GM21717 (cell line): ENCODE measurements around the gene SYNDIG1L.
"Not testable (repeated sequence)": the region's sequence is repeated elsewhere in the genome, so short reads cannot be mapped to it uniquely, and the experiment has no call there.

ENCODE experiments used
- ATAC-seq: cut with Tn5 transposase; IDR thresholded peaks from one replicate; pipeline ENCODE4 v1.9.1; 2021; ENCODE audit warnings: mild to moderate bottlenecking, moderate library complexity; ENCODE audit not compliant: unreplicated experiment

SYNDIG1L gene

DNA sequence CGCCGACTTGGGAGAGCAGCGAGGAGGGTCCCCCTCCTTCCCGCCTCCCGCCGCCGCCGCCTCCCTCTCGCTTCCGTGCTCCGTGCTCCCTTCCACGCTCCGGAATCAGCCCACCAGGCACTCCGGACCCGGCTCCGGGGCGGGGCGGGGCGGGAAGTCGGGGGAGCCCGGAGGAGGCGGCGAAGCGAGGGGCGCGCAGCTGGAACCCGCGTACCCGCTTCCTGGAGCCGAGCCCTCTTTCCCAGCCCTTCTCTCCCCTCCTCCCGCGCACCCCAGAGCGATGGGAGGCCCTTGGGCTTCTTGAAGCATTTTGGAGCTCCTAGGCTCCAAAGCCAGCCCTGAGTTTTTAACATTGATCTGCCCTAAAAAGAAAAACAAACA is at the start of gene SYNDIG1L:
SYNDIG1L (minus strand) TSS at position 9 of the 381 bp plus-strand sequence. CDS start 16,466 bp downstream, outside the sequence.
- no peak for ATAC-seq

DNA sequence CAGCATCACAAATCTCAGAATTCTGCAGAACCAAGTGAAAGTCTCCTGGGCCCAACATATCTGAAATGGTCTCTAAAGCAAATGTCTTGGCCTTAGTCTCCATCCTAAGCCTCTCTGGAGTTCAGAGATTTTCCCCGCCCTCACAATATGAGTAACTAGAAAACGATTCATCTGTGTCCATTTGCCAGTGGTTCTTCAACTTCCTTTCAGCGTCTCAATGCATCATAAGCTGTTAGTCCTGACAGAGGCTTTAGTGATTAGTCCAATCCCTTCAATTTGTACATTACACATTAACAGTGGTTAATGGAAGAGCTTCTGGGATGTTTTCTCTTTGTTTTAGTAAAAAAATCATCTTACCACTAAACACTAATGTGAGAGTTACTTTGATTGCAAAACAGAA is 49.7 kb upstream of the SYNDIG1L start:
- no peak for ATAC-seq

DNA sequence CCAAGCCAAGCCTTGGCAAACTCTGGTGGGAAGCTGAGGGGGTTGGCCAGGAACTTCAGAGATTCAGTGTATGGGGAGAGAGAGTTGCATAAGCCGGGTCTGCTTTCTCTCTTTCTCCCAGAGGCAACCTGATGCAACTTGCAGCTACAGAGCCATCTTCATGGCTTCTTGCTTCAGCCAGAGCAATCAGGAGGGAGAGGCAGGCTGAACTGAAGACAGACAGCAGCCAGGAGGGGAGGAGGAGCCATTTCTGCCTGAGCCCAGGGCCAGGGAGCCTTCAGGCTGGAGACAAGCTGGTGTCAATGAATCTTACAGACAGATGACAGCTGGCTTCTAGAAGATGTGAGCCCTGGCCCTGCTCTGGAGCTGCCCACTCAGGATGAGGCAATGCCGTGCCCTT is 48.4 kb upstream of the SYNDIG1L start:
- no peak for ATAC-seq

DNA sequence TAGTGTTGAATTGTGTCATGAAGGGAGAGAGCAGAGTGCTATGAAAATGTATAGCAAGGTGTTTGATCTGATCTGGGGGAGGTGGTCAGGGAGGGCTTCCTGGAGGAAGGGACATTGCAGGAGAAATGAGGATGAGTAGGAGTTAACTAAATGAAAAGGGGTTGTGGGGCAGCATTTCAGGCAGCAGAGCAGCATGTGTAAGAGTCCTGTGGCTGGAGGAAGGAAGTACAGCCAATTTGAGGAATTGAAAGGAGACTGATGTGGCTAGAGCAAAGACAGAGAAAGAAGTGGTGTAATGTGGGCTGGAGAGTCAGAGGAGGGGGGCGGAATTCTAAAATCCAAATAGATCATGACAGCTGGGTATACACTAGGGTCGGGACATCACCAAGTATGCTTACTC is 46.6 kb upstream of the SYNDIG1L start:
- no peak for ATAC-seq

DNA sequence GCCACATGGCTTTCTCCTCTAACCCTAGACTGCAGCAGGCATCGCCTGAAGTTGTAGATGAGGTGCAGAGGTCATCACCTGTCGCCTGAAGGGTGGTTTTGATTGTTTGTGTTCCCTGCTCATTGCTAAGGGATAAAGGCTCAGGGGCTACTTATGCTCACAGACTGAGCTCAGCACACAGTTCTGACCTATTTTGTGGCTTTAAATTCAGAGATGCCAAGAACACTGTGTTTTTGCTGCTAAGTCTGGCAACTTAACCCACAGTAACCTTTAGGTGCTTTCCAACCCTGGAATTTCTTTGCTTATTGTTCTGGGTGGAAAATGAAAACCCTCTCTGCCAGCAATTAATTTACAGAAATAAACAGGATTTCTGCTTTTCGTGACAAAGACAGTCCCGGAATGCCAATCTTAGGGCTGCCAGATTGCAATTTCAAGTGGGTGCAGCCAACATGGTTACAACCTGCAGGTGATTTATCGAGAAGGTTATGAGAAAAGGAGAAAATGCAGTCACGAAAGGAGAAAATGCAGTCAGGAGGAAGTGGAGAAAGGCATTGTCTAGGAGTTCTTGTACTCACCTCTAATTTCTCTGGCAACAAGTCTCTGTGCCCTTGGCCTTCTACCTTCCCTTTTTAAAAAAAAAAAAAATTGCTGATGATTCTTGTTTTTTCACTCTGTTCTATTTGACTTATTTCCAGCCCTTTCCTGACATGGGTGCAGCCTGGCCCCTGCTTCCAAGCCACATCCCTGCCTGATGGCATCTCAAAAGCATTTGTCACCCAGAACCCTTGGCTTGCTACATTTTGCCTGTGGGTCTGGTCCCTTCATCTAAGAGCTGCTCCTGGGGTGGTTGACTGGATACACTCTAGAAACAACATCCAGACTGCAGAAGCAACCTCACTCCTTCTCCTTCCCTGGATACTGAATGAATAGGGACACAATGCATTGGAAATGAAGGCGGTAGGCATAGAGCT is 43.8 kb upstream of the SYNDIG1L start:
- ATAC-seq: no peak

DNA sequence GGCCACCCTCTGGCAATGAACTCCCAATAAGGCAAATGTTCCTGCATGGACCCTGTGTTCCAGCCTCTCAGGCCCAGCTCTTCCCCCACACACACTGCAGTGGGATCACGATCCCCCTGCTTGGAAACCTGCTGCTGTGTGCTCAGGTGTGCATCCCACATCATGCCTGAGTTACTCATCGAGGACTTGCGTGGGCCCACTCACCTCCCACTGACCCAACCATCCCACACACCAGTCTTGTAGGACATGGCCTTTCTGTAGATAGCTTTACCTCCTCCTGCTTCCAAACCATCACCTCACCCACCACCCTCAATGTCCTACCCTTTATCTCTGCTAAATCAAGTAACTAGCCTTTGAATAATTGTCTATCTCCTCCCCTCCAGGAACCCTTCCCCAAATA is 42.5 kb upstream of the SYNDIG1L start:
- no peak for ATAC-seq

DNA sequence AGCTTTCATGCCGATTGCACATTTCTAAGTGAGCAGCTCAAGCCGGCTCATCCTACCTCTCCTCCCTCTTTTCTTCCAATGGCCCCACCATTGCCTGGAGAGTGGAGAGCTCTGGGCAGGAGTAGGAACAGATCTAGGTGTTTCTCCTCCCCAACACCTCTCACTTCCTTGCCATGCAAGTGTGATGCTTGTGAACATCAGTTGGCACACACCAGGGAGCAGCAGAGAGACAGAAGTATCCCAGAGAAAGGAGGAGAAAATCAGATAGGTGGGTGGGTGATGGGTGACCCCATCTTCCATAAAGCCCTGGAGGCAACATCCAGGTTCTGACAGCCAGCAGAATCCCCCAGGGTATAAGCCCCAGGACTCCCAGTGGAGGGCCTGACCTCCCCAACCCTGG is 39.3 kb upstream of the SYNDIG1L start:
- no peak for ATAC-seq

DNA sequence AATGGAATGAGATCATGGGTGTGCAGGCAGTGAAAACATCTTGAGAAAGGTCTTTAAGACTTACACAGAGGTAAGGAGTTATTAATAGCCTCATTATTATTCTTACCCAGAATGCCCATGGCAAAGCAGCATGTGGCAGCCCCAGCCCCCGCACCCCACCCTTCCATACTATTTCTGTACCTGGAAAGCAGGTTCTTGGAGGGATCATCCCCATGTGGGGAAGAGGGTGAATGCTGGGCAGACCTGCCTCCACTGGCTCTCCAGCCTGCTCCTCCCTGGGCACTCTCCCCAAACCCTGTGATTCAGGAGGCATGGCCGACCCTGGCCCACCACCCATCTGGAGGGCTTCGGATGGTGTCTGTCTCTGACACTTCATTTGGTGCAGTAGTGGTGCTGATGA is 38.8 kb upstream of the SYNDIG1L start:
- no peak for ATAC-seq

DNA sequence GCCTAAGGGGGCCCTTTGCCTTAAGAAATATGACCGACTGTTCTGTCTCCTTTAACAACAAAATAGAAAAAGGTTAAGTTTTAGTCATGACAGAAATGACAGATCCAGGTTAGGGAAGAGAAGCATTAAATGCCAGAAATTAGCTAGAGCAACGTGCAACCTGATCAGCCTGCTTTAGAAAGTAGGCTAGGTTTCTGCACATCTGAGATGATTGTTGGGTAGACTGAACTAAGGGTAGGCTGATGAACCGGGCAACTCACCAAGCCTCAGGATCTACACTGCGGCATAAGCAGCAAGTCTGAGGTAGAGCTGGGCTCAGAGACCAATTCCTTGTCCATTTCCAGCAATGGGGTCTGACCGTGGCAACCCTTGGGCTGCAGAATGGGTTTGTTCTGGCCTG is 37.7 kb upstream of the SYNDIG1L start:
- no peak for ATAC-seq

DNA sequence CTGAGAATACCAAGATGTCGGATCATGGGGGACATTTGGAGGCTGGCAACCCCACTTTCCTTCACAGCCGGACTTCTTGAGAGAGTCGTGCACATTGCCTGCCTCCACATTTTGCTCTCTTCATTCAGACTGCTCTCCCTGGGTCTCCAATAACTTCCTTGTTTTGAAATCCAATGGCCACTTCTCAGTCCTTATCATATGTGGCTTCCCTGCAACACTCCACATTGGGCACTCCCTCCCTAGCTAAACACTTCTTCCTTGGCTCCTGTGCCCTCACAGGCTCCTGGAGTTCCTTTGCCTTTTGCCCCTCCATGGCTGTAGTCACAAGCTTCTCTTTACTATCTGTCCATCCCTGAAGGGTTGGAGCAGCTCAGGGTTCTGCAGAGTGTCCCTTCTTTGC is 37.0 kb upstream of the SYNDIG1L start:
- no peak for ATAC-seq

DNA sequence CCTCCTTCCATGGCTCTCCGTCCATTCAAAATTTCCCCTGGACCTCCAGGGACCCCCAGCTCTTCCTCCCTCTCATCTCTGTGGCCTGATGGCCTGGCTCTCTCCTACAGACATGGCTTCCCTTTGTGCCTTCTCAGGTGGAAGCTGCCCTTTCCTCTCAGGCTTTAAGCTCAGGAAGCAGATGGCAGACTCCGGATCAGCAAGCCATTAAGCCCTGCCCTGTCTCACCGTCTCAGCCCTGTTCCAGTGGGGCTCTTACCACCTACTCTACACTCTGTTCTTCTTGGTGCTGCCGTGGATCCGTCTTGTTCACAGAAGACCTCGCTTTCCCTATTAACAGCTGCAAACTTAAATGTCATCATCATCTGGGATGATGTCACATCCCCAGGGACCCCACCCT is 34.0 kb upstream of the SYNDIG1L start:
- ATAC-seq: no peak

DNA sequence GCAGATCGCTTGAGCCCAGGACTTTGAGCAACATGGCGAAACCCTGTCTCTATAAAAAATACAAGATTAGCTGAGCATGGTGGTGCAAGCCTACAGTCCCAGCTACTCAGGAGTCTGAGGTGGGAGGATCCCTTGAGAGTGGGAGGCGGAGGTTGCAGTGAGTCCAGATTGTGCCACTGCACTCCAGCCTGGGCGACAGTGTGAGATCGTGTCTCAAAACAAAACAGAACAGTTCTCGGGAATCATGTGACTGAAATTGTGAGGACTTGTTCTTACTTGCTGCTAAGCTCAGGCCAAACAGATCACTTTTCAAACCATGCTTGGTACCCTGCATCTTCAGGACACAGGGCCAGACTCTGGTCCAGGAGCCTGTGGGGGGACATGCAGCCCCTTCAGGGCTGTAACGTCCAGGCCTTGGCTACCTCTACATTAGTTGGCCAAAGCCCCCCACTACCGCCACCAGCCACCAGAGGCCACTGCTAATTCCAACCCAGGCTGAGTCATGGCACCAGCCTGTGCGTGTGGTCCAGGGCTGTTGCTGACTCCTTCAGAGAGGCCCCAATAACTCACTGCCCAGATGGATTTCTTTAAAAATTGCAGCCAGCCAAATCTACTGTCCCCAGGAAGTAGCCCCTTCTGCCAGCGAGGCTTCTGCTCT is 33.4 kb upstream of the SYNDIG1L start:
- ATAC-seq: no peak

DNA sequence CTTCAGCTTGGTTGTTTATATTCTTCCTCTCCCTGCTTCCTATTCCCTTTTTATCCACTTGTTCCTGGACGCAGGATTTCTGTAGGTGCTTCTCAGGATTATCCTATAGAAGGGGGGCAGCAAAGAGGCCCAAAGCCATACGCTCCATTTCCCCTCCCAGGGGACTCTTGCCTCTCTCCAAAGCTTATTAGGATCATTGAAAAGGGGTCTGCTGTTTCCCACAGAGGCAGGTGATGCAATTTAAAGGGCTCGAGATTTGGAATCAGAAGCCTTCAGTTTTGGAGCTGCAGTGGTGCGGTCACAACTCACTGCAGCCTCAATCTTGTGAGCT is 31.5 kb upstream of the SYNDIG1L start:
- ATAC-seq: no peak

DNA sequence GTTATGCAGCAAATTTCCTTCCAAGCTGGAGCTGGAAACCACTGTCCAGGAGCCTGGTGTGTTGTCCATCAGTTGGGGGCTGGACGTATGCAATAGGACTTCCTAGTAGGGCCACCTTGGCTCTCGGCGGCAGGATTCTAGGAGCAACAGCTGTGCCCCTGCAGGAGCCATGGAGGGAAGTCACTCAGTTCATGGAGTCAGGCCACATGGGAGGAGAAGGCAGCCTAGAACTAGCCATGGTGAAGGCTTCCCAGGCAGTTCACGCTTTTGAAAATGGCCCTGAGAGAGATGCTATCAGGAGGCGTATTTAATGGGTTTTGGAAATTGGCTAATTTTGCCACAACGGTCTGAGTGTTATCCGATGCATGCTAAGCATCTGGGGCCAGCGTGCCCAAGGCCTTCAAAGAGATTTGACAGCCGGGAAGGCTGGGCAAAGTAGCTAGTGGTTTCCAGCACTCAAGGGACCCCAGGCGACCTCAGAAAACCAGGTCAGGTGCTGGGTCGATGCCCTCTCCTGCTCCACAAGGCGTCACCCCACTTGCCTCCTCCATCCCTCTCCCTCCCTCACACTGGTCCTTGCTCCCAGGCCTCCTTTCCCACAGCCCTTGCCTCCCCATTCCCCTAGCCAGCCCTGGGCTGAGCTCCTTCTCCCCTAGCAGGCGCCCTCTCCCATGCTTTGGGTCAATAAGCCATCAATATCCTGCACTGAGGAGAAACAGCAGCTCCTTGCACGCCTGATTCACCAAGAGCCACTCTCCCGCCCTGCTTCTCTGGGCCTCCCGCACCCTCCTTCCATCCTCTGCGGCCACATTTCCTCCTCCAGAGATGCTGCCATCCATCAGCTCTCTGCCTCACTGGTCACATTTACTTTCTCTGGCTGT is 30.9 kb upstream of the SYNDIG1L start:
- no peak for ATAC-seq

DNA sequence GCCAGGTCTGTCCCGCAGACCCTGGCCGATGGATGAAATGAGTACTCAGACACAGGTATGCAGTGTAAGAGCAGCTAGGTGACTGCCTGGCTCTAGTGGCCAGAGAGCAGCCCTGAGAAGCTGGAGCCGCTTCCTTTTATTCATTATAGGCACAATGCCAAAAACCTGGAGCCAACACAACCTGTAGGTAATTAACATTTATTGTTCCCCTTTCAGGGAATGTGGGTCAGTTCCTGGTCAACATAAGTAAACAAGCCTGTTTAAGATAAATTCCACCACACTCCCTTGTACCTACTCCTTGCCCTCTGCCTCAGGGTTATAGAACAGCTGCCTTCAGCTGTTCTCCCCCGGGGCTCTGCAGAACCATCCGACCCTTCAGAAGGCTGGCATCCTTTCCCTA is 28.4 kb upstream of the SYNDIG1L start:
- not testable (repeated sequence) for ATAC-seq

DNA sequence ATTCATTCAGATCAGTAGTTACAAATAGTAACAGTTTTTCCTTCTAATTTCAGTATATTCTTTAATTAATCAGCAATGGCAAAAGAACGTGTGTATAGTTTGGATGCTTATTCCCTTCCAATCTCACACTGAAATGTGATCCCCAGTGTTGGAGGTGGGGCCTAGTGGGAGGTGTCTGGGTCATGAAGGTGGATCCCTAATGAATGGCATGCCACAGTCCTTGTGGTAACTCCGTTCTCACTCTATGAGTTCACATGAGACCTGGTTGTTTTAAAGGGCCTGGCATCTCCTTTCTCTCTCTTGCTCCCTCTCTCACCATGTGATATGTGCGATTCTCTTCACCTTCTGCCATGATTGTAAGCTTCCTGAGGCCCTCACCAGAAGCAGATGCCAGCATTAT is 18.9 kb upstream of the SYNDIG1L start:
- no peak for ATAC-seq

DNA sequence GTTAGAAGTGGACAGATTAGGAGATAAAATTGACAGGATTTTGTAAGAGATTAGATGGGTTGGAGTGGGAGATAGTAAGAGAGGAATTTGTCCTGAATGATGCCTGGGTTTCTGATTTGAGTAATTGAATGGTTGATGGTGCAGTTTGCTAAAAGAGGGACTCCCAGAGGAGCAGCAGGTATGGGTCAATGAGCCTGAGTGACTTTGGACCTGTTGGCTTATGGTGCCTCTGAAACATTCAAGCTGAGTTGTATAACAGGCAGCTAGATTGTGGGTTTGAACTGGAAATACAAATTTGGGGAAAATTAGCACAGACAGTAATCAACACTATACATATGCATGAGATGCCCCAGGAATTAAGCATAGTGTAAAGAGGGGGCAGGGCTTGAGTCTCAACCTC is 16.7 kb upstream of the SYNDIG1L start:
- no peak for ATAC-seq

DNA sequence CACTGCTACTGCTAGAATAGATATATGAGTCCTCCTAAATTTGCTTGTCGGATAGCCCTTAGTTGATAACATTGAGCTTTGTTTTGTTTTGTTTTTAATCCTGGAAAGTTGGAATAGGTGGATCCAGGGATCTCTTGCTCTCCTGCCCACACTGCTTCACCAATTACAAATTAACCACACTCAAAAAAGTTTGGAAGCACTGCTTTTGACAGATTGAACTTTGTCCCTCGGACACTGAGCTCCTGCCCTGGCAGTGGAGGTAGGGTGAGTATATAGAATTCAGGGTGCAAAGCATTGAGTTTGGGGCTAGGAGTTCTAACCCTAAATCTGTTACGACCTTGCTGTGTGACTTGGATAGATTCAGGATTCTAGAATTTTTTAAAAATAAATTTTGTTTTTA is 15.1 kb upstream of the SYNDIG1L start:
- ATAC-seq: no peak

DNA sequence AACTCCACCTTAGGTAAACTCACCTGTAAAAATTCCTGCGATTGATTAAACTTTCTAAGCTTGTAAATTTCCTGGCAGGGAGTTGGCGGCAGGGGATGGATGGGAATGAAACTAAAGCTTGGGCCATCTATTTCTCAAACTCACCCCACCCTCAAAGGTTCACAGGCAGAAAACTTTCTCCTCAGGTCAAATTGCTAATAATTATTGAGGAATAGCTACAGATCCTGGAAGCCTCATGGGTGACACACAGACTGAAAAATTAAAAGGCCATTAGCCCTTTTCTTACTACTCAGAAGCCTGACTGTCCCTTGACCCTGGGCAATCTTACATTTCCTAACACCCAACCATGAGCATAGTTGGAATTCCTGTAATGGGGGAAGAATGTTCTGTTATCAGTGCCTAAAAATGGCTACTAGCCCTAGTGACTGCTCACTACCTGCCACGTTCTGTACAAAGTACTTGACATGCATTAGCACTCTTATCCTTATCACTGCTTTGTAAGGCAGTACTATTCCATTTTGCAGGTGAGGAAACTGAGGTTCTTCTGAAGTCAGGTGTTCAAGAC is 12.4 kb upstream of the SYNDIG1L start:
- no peak for ATAC-seq

DNA sequence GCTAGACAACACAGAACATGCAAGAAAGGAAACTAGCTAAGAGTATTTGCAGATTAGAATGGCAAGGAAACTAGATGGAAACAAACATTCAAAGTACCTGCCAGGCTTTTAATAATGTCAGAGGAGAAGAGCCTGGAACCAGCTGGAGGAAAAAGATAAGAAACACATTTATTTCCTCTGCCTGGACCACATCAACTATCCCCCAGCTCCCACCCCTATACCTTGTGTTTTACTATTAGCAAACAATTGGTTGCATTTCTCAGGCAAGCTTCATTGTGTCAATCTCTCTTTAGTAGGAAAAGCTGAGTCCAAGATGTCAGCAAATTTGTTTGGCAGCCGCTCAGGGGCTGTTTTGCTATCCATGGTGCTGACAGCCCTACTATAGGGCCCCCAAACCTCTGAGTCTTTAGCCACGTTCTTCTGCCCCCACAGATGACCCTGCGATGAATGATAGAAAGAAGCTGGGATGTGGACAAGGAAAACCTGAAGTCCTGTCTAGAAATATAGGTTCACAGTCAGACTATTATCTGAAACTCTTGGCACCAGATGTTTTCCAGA is 11.6 kb upstream of the SYNDIG1L start:
- no peak for ATAC-seq

DNA sequence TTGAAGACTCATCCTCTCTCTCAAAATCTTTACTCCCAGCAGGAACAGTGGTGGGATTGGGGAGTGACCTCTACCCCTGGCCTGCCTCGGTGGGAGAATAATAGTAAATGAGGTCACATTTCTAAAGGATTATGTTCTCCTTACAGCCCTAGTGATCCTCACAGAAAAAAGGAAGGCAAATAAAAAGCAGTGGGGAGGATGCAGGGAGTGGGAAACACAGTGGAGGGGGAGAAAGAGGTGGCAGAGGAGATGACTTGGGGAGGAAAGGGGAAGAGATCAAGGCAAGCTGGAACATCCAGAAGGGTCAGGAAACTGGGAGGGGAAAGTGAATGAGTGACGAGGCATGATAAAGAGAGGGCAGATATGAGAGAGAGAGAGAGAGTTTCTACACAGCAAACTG is 8.3 kb upstream of the SYNDIG1L start:
- no peak for ATAC-seq
